Measurements from ENCODE around the gene TSKU.

Gene TSKU

DNA sequence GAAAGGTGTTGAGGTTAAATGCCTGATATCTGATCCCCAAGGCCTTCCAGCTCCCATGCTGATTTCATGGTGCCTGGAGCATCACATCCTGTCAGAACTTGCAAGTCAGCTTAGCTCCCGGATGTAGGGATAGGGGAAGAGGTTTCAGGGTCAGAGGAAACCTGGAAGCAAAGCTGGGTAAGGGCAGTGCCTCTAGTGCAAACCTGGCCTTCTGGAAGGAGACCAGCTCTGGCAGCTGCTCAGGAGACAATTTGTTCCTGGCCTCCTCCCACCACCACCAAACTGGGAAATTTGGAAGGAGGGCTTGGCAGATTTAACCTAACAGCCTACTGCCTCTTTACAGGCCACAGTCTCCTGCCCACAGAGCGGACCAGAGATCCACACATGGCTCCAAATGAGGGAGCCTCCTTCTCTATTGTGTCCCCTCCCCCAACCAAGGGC, 9.2 kb upstream of the TSKU start:
- Histone ChIP-seq H3K9ac (ENCODE audit: low read depth, low read length) (no peak overlapping the region), H3K4me1 (ENCODE audit: control insufficient read depth, insufficient read depth, low read length) (peaks cover 9% of the 10 kb centered on the region), H3K27me3 (ENCODE audit: control insufficient read depth, insufficient read depth, low read length) (no peaks in the 10 kb centered on the region), H3K36me3 (ENCODE audit: control insufficient read depth, insufficient read depth, low read length) (no peaks in the 10 kb centered on the region), H3K9me3 (ENCODE audit: control insufficient read depth, insufficient read depth, low read length) (peaks cover 2% of the 10 kb centered on the region), H3K4me3 (ENCODE audit: low read depth, low read length) (no peak overlapping the region)

DNA sequence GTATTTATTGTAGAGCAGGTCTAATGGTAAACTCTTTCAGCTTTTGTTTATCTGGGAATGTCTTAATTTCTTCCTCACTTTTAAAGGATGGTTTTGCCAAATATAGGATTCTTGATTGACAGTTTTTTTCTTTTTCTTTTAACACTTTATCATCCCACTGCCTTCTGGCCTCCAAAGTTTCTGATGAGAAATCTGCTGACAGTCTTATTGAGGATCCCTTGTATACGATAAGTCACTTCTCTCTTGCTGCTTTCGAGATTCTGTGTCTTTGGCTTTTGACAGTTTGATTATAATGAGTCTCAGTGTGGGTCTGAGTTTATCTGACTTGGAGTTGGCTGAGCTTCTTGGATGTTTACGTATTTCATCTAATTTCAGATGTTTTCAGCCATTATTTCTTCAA, 6.7 kb upstream of the TSKU start:
- H3K4me1 ChIP-seq (ENCODE audit: control insufficient read depth, insufficient read depth, low read length) = peaks cover 8% of the 10 kb centered on the region
- no peak overlapping the region for H3K4me3 ChIP-seq (ENCODE audit: low read depth, low read length)
- H3K27me3 ChIP-seq (ENCODE audit: control insufficient read depth, insufficient read depth, low read length) = no peaks in the 10 kb centered on the region

DNA sequence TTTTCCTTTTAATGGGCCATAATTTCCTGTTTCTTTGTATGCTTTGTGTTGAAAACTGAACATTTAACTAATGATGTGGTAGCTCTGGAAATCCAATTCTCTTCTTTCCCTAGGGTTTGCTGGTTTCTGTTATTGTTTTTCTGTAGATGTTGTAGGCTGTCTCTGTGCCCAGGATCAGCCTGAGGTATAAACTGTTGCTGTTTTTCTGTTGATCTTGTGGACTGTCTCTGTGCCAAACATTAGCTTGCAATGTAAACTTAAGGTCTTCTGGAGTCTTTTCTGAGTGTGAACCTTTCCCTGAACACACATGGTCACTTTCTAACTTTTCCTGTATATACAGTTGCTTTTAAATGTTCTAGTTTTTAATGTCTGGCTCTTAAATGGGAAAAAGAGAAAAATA, 5.9 kb upstream of the TSKU start:
- no peak overlapping the region for H3K4me3 ChIP-seq (ENCODE audit: low read depth, low read length)
- no peaks in the 10 kb centered on the region for H3K36me3 ChIP-seq (ENCODE audit: control insufficient read depth, insufficient read depth, low read length)
- H3K4me1 ChIP-seq (ENCODE audit: control insufficient read depth, insufficient read depth, low read length) = peaks cover 10% of the 10 kb centered on the region
- peaks cover 2% of the 10 kb centered on the region for H3K9me3 ChIP-seq (ENCODE audit: control insufficient read depth, insufficient read depth, low read length)
- no peak overlapping the region for H3K9ac ChIP-seq (ENCODE audit: low read depth, low read length)
- H3K27me3 ChIP-seq (ENCODE audit: control insufficient read depth, insufficient read depth, low read length) = no peaks in the 10 kb centered on the region

More for the DNA sequence above, 6.7 kb upstream of the TSKU start:
- Histone ChIP-seq H3K9ac (ENCODE audit: low read depth, low read length) (no peak overlapping the region), H3K36me3 (ENCODE audit: control insufficient read depth, insufficient read depth, low read length) (no peaks in the 10 kb centered on the region), H3K9me3 (ENCODE audit: control insufficient read depth, insufficient read depth, low read length) (peaks cover 2% of the 10 kb centered on the region)

DNA sequence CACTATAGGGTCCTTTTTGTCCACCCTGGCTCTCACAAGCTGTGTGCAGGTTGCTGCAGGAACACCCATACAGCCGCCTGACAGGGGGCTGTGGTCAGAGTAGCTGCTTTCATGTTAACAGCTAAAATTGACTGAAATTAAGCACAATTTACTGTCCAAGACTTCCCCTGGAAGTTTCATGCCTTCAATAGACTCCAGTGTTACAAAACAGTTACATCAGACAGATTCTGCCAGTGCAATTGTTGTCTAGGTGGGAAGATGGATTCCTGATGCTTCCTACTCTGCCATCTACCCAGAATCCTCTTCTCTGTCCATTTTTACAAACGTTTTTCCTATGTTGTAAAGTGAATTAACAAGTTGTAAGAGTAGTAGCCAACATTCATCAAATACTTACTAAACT, 5.3 kb upstream of the TSKU start:
- Histone ChIP-seq H3K36me3 (ENCODE audit: control insufficient read depth, insufficient read depth, low read length) (no peaks in the 10 kb centered on the region), H3K27me3 (ENCODE audit: control insufficient read depth, insufficient read depth, low read length) (no peaks in the 10 kb centered on the region), H3K4me3 (ENCODE audit: low read depth, low read length) (no peak overlapping the region), H3K4me1 (ENCODE audit: control insufficient read depth, insufficient read depth, low read length) (peaks cover 11% of the 10 kb centered on the region), H3K9me3 (ENCODE audit: control insufficient read depth, insufficient read depth, low read length) (peaks cover 2% of the 10 kb centered on the region), H3K9ac (ENCODE audit: low read depth, low read length) (no peak overlapping the region)

DNA sequence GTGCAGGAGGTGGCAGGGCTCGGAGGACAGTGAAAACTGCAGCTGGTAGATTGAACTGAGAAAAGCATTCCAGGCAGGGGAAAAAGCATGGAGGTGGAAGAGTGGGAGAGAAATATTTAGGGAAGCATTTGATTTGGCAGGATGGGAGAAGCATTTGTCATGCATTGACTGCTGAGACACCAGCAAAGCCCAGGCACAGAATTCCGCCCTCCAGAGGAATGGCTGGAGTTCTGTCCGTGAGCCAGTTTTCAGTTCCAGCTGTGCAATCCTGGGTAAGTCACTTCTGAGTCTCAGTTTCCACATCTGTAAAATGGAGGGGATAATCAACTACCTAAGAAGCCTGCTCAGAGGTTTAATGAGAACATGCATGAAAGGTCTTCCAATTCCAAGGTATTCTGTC, 4.3 kb upstream of the TSKU start:
- Histone ChIP-seq H3K36me3 (ENCODE audit: control insufficient read depth, insufficient read depth, low read length) (no peaks in the 10 kb centered on the region), H3K4me3 (ENCODE audit: low read depth, low read length) (no peak overlapping the region), H3K9me3 (ENCODE audit: control insufficient read depth, insufficient read depth, low read length) (peaks cover 2% of the 10 kb centered on the region), H3K9ac (ENCODE audit: low read depth, low read length) (no peak overlapping the region), H3K4me1 (ENCODE audit: control insufficient read depth, insufficient read depth, low read length) (peaks cover 11% of the 10 kb centered on the region), H3K27me3 (ENCODE audit: control insufficient read depth, insufficient read depth, low read length) (no peaks in the 10 kb centered on the region)

DNA sequence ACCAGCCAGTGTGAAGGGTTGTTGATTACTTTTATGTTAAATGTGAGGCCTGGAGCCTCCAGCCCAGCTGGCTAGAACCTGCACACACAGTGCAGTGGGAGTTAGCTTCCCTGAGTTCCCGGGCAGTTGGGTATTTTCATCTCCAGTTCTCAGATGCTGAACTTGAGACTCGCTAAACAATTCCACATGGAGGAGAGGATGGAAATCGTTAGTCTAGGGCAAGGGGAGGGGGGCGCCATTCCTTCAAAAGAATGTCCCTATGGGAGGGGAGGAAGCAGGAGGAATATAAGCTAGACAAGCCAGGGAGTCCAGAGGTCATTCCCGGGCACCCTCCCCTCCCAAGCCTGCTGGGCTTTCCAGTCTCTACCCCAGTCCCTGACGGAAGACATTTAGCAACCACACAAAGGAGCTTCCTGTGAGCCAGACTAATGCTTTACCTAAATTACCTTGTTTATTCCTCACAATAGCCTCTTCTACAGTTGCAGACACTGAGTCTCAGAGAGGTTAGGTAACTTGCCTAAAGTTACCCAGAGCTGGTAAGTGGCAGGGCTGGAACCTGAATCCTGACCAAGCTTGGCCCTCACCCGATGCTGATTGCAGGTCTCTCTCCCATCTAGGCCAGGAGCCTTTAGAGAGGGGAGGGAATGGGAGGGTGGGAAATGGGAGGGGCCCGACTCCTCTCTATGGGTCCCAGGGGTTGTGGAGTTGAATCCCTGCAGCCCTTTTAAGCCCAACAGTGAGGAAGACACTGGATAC, 1.9 kb upstream of the TSKU start:
- Histone ChIP-seq H3K36me3 (ENCODE audit: control insufficient read depth, insufficient read depth, low read length) (no peaks in the 10 kb centered on the region), H3K4me1 (ENCODE audit: control insufficient read depth, insufficient read depth, low read length) (peaks cover 23% of the 10 kb centered on the region), H3K9me3 (ENCODE audit: control insufficient read depth, insufficient read depth, low read length) (peaks cover 2% of the 10 kb centered on the region), H3K27me3 (ENCODE audit: control insufficient read depth, insufficient read depth, low read length) (no peaks in the 10 kb centered on the region), H3K9ac (ENCODE audit: low read depth, low read length) (no peak overlapping the region), H3K4me3 (ENCODE audit: low read depth, low read length) (no peak overlapping the region)

DNA sequence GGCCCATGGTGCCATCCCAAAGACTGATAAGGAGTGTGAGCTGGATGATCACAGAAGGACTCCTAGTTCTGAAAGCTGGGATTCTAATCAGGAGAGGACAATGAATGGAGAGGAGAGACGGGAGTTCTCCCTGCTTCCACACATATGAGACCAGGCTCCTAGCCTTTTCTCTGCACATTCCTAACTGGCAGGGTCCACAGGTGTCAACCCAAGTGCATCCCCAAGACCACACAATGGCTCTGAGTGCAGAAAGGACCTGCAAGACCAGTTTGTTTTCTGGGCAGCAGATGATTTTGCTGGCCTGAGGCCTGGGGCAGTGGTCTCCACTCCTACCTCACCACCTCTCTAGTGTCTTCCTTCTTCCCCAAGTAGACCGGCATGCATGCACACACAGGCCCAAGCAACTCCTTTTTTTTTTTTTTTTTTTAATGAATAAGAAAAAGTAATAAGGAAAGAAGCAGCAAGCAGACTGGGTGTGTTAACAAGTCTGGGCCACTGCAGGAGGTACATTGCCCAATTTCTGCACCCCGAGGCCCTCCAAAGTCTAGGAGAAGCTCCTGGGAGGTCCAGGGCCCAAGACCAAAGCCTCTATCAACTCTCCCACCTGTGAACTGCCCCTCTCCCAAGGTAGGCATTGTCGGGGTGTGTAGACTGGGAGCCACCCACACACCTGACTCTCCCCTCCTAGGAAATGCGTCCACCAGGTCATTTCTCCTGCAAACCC, 1.2 kb upstream of the TSKU start:
- Histone ChIP-seq H3K9me3 (ENCODE audit: control insufficient read depth, insufficient read depth, low read length) (no peaks in the 10 kb centered on the region), H3K36me3 (ENCODE audit: control insufficient read depth, insufficient read depth, low read length) (no peaks in the 10 kb centered on the region), H3K27me3 (ENCODE audit: control insufficient read depth, insufficient read depth, low read length) (no peaks in the 10 kb centered on the region), H3K4me3 (ENCODE audit: low read depth, low read length) (peak overlapping the region; percentile 80), H3K9ac (ENCODE audit: low read depth, low read length) (peak overlapping the region; percentile 68), H3K4me1 (ENCODE audit: control insufficient read depth, insufficient read depth, low read length) (peaks cover 24% of the 10 kb centered on the region)

DNA sequence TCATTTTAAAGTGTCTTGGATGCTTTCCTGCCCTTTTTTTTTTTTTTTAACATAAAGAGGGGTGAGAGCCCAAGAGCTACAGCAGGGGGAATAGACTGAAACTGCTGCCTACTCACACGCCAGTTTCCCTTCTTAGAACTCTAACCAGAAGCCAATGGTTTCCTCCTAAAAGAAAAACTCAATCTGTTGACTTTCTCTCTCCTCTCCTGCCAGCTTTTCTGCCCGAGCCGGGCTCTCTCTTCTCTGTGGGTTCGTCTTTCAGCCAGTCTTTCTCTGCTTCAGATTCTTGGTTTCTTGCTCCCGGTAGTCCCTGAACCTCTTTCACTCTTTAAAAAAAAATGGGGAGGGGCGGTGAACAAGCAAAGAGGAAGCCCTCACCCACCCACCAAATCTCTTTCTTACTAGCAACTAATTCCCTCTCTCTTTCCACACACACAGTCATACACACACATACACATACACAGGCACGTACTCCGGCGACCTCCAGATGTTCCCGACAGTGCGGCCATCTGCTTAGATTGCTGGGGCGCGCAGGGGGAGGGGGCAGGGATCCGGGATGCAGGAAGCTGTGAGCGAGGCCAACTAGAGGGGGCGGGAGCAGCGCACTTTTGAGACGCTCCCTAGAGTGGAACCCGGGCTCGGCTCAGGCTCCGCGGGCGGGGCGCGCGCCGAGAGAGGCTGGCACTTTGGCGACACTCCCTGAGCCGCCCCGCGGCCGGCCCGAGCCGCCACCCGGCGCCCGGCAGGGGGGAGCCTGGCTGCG, 444 bp upstream of the TSKU start:
- Histone ChIP-seq H3K4me1 (ENCODE audit: control insufficient read depth, insufficient read depth, low read length) (peaks cover 27% of the 10 kb centered on the region), H3K9ac (ENCODE audit: low read depth, low read length) (peak overlapping the region; percentile 68), H3K27me3 (ENCODE audit: control insufficient read depth, insufficient read depth, low read length) (no peaks in the 10 kb centered on the region), H3K4me3 (ENCODE audit: low read depth, low read length) (peak overlapping the region; percentile 92), H3K9me3 (ENCODE audit: control insufficient read depth, insufficient read depth, low read length) (no peaks in the 10 kb centered on the region), H3K36me3 (ENCODE audit: control insufficient read depth, insufficient read depth, low read length) (no peaks in the 10 kb centered on the region)

DNA sequence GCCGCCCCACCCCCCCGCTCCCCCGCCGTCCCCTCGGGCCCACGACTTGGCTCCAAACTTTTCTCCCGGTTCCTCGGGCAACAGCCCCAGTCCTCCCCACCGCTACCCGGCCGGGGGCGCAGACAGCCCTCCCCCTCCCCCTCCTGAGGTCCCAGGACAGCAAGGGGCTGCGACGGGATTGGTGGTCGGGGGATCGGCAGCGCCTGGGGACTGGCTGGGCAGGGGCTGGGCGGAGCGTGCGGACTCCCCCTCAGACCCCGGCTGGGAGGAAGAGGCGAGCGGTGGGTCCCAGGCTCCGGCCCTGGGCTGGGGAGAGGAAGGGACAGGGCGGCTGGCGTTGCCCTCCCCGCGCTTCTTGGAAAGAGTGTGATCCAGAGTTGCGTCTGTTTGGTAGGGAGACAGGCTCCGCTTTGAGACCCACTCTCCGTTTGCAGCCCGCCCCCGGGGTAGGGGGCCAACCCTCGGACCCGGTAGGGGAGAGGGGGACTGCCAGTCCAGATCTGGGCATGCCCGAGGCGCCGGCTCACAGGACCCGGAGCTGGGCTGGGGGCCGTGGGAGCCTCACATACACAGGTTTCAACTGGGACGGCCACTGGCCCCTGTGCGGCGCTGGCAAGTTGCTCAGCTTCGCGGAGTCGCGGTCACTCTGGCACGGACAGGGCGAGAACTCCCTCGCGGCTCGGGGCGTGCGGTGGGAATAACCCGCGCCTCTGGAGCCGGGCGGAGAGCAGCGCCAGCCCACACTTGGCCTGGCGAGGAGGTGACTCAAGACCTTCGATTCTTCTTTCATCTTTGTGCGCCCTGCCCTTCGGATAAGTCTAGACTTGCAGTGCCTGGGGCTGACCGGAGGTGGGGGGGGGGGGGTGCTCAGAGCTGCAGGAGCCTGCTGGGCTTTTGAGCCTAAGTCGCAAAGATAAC, 999 bp downstream of the TSKU start:
- no peak overlapping the region for H3K9ac ChIP-seq (ENCODE audit: low read depth, low read length)
- peaks cover 27% of the 10 kb centered on the region for H3K4me1 ChIP-seq (ENCODE audit: control insufficient read depth, insufficient read depth, low read length)
- H3K27me3 ChIP-seq (ENCODE audit: control insufficient read depth, insufficient read depth, low read length) = no peaks in the 10 kb centered on the region
- peak overlapping the region; percentile 92 for H3K4me3 ChIP-seq (ENCODE audit: low read depth, low read length)
- no peaks in the 10 kb centered on the region for H3K36me3 ChIP-seq (ENCODE audit: control insufficient read depth, insufficient read depth, low read length)
- no peaks in the 10 kb centered on the region for H3K9me3 ChIP-seq (ENCODE audit: control insufficient read depth, insufficient read depth, low read length)

DNA sequence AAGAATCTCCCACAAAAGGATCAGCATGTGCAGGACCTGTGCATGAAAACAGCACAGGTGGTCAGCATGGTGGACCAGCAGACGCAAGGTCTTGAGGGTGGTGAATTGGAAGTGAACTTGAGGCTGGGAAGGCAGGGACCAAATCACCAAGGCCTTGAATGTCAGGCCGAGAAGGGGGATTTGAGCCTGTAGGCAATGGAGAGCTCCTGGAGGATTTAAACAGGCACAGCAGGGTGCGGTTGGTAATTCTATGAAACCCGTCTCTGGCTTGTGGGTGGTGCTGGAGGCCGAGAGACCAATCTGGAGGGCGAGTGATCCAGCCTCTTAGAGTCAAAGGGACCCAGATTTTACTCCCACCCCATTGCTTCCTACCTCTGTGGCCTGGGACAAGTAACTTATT, 2.4 kb downstream of the TSKU start:
- Histone ChIP-seq H3K36me3 (ENCODE audit: control insufficient read depth, insufficient read depth, low read length) (no peaks in the 10 kb centered on the region), H3K9ac (ENCODE audit: low read depth, low read length) (no peak overlapping the region), H3K27me3 (ENCODE audit: control insufficient read depth, insufficient read depth, low read length) (no peaks in the 10 kb centered on the region), H3K9me3 (ENCODE audit: control insufficient read depth, insufficient read depth, low read length) (no peaks in the 10 kb centered on the region), H3K4me1 (ENCODE audit: control insufficient read depth, insufficient read depth, low read length) (peaks cover 27% of the 10 kb centered on the region), H3K4me3 (ENCODE audit: low read depth, low read length) (peak overlapping the region; percentile 79)

DNA sequence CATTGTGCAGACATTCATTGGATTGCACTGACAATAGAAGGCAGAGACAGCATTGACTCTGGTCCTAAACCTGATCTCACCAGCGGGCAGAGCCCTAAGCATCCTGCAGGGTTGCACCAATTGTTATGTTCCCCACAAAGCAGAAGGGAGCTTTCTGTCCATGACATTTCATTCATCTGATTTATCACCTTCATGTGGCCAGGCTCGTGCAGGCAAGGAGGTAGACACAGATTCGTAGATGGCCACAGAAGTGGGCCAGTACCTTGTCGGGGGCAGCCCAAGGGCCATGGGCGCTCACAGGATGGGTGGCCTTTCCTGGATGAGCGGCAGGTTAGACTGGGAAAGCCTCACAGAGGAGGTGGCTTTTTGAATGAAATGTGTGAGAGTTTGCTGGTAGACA, 2.9 kb downstream of the TSKU start:
- Histone ChIP-seq H3K9ac (ENCODE audit: low read depth, low read length) (no peak overlapping the region), H3K4me1 (ENCODE audit: control insufficient read depth, insufficient read depth, low read length) (peaks cover 27% of the 10 kb centered on the region), H3K4me3 (ENCODE audit: low read depth, low read length) (no peak overlapping the region), H3K27me3 (ENCODE audit: control insufficient read depth, insufficient read depth, low read length) (no peaks in the 10 kb centered on the region), H3K9me3 (ENCODE audit: control insufficient read depth, insufficient read depth, low read length) (no peaks in the 10 kb centered on the region), H3K36me3 (ENCODE audit: control insufficient read depth, insufficient read depth, low read length) (no peaks in the 10 kb centered on the region)
